ENCODE results near the gene PRRX2. TPM values are rescaled to one million over a fixed set of nuclear protein-coding genes. Genes with fewer than 3 reads are reported as not detected.

PRRX2 gene
- total and polyA plus RNA-seq, 9 of the 15 experiments (the other 6 are each of a cell fraction or from before 2014, with no cell fraction given) = 0.21 TPM; not detected in 8

DNA sequence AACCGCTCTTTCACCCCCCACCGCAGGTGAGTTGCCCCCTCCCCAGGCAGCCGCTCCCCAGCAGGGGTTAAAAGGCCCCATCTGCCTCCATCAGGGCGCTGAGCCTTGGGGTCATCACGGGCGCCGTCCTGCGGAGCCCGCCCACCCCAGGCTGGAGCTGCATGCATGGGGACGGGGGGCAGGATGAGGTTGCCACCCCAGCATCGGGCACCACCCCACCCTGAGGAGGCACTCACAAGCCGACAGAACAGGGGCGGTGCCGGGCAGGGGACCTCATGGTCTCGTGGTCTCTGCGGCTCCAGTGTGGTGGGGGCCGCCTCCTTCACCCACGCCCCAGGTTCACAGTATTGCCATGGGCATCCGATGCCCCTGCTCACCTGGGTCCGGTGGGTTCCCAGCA lies 70.9 kb downstream of the PRRX2 start:
- Histone ChIP-seq H4K20me1 (replicated peaks; ENCODE audit: control insufficient read depth, insufficient read depth, low read length) (no peaks in the 10 kb centered on the region), H2AFZ (ENCODE audit: low read depth, low read length) (no peak overlapping the region), H3K9me1 (ENCODE audit: control insufficient read depth, insufficient read depth, low read length) (no peaks in the 10 kb centered on the region), H3K79me2 (ENCODE audit: control insufficient read depth, insufficient read depth, low read length) (no peaks in the 10 kb centered on the region), H3K9ac (ENCODE audit: insufficient read depth in 1 of 2, low read depth in 2 of 2, low read length in 2 of 2) (peak overlapping the region in 1 of 2 experiments; percentile 54; a peak in 2 of 4 replicates), H3K4me2 (ENCODE audit: insufficient read depth, low read length) (no peak overlapping the region), H3K9me3 (replicated peaks; ENCODE audit: control insufficient read depth, insufficient read depth, low read depth, low read length) (no peaks in the 10 kb centered on the region), H3K4me3 (no peak overlapping the region), H3K36me3 (ENCODE audit: control insufficient read depth, insufficient read depth, low read length) (no peaks in the 10 kb centered on the region), H3K27me3 (ENCODE audit: control insufficient read depth in 2 of 2, insufficient read depth in 2 of 2, low read length in 2 of 2) (peaks cover 17 to 25% of the 10 kb centered on the region in 2 experiments), H3K27ac (ENCODE audit: extremely low read depth, low read depth, low read length) (no peak overlapping the region), H3K4me1 (replicated peaks in 1 of 2; ENCODE audit: control insufficient read depth in 2 of 2, insufficient read depth in 2 of 2, low read length in 2 of 2) (peaks cover 6 to 42% of the 10 kb centered on the region in 2 experiments; a peak in 4 of 5 replicates)
- intact Hi-C loops (cut with micrococcal nuclease) = loop anchor here (2.0 to 10.0 kb wide), 2 partner anchors 54 to 148 kb away; no protein-coding TSS in a partner anchor
- ChIA-PET POLR2A (interaction anchor here (0.6 to 1.8 kb wide), 3 partner anchors 10 to 112 kb away, joined by 3 to 7 read pairs (median 4); no protein-coding TSS in a partner anchor), CTCF (ENCODE audit: low intra/inter-chr PET ratio) (interaction anchor here (0.7 to 3.5 kb wide), 2 partner anchors 47 to 54 kb away, joined by 3 to 112 read pairs; no protein-coding TSS in a partner anchor)
- no TSS peak for BruUV-seq (replicated peaks)
- DNase-seq (ENCODE audit: extremely low read depth in 1 of 4, low spot score in 3 of 4) (no peak), ATAC-seq (no peak), FAIRE-seq (no peak)
- WGBS (ENCODE audit: insufficient coverage, low coverage, missing lambda C conversion rate) = 36% methylated on average over 20 of the region's 20 CpGs
- in situ Hi-C loops (cut with MboI) = loop anchor here (5.0 kb wide), 1 partner anchor 46 kb away; no protein-coding TSS in a partner anchor
- TF ChIP-seq ZNF282 (CRISPR knock-in tag; IDR thresholded peaks at IDR 0.05) = 0 out of 2 replicates have a peak, but pooled peaks have one; percentile 33
- peak; percentile 48; the same call in 1 of the 2 replicates for TF ChIP-seq HNRNPL (IDR thresholded peaks at IDR 0.05; ENCODE audit: low read depth, low read length)
- no peak for TF ChIP-seq RB1 (IDR thresholded peaks at IDR 0.05; ENCODE audit: low read depth)

Measured in K562 (cell line).